Measurements from ENCODE around the gene KATNB1. TPM values are rescaled to one million over a fixed set of nuclear protein-coding genes. Genes with fewer than 3 reads are reported as not detected.

The KATNB1 gene
- total RNA-seq, 1 donor from 2014 or later, result 8.4 TPM

Other genes starting within 250 kb of the KATNB1 start
- gene DOK4, start 249.3 kb upstream of the KATNB1 start, total RNA-seq (ENCODE audit: insufficient read depth, low replicate concordance), result 22.4 TPM
- gene CCDC102A, start 199.2 kb upstream of the KATNB1 start, total RNA-seq (ENCODE audit: insufficient read depth, low replicate concordance), result 13.5 TPM
- gene ADGRG5, start 193.1 kb upstream of the KATNB1 start, total RNA-seq (ENCODE audit: insufficient read depth, low replicate concordance), result 1.2 TPM
- 8.9 TPM for gene ADGRG1, start 107.1 kb upstream of the KATNB1 start, total RNA-seq (ENCODE audit: insufficient read depth, low replicate concordance)
- not detected for gene ADGRG3, start 67.5 kb upstream of the KATNB1 start, total RNA-seq (ENCODE audit: insufficient read depth, low replicate concordance)
- 0.96 TPM for gene DRC7, start 41.0 kb upstream of the KATNB1 start, total RNA-seq (ENCODE audit: insufficient read depth, low replicate concordance)
- 40.7 TPM for gene KIFC3, start 66.7 kb downstream of the KATNB1 start, total RNA-seq (ENCODE audit: insufficient read depth, low replicate concordance)
- 0.72 TPM for gene CNGB1, start 235.4 kb downstream of the KATNB1 start, total RNA-seq (ENCODE audit: insufficient read depth, low replicate concordance)

Data from umbilical cord (tissue), 1 donor.